SH-SY5Y (cell line): ENCODE data around the gene HMCN1.

Experiments
- GATA2 ChIP-seq: IDR thresholded peaks from 2 replicates; pipeline ENCODE4 v1.6.1; 2011; ENCODE audit warnings: mild to moderate bottlenecking, low read depth, low read length
- GATA3 ChIP-seq: IDR thresholded peaks from 2 replicates; pipeline ENCODE4 v1.6.1; 2011; ENCODE audit warnings: low read depth, mild to moderate bottlenecking, low read length, moderate library complexity

- TF ChIP-seq GATA2 (no peak), GATA3 (no peak)
Observed at GRCh38 chr1:185980891-185981290, 246.7 kb downstream of the HMCN1 start.
